Right renal cortex interstitium (tissue), 3 donors: ENCODE data around the gene PPFIBP1. TPM values are rescaled to one million over a fixed set of nuclear protein-coding genes. Genes with fewer than 3 reads are reported as not detected.
"Not testable (repeated sequence)": the region's sequence is repeated elsewhere in the genome, so short reads cannot be mapped to it uniquely, and the experiment has no call there.

Source experiments
- DNase-seq, 3 donors: peaks; one replicate each; pipeline ENCODE4 v3.0.0-alpha.2; 2013; ENCODE audit warnings: low read depth in 3 of 3, low spot score in 2 of 3
- polyA plus RNA-seq, 3 donors: library from polyadenylated mRNA; unstranded; fragments of 120-200 nt; gene quantifications; one replicate each; pipeline ENCODE4 v1.2.1, GENCODE V29; 2013; ENCODE audit not compliant: insufficient read length in 3 of 3

Gene PPFIBP1
- polyA plus RNA-seq, 3 donors, result 66.9 to 90.8 (median 84.2) TPM

- no peak for DNase-seq
Measured at GRCh38 chr12:27555925-27556778, 32.1 kb downstream of the PPFIBP1 start.

GRCh38 chr12:27560126-27560525 is 36.1 kb downstream of the PPFIBP1 start:
- no peak for DNase-seq

GRCh38 chr12:27561535-27562350 is 37.7 kb downstream of the PPFIBP1 start:
- no peak for DNase-seq

- DNase-seq, result no peak
Measured at GRCh38 chr12:27564612-27565213, 40.7 kb downstream of the PPFIBP1 start.

GRCh38 chr12:27566159-27566558 is 42.2 kb downstream of the PPFIBP1 start:
- no peak for DNase-seq

GRCh38 chr12:27566626-27567025 is 42.6 kb downstream of the PPFIBP1 start:
- DNase-seq, result no peak

GRCh38 chr12:27571463-27571862 is 47.5 kb downstream of the PPFIBP1 start:
- DNase-seq, result no peak

GRCh38 chr12:27572486-27573255 is 48.7 kb downstream of the PPFIBP1 start:
- DNase-seq, result no peak

- no peak for DNase-seq
Measured at GRCh38 chr12:27573972-27574371, 50.0 kb downstream of the PPFIBP1 start.

GRCh38 chr12:27575090-27575761 is 51.2 kb downstream of the PPFIBP1 start:
- DNase-seq, result no peak

GRCh38 chr12:27575762-27576118 is 51.7 kb downstream of the PPFIBP1 start:
- DNase-seq, result no peak

GRCh38 chr12:27576667-27577347 is 52.8 kb downstream of the PPFIBP1 start:
- no peak for DNase-seq

GRCh38 chr12:27577688-27578087 is 53.7 kb downstream of the PPFIBP1 start:
- DNase-seq, result no peak

GRCh38 chr12:27578689-27579372 is 54.8 kb downstream of the PPFIBP1 start:
- no peak for DNase-seq

GRCh38 chr12:27580561-27581330 is 56.7 kb downstream of the PPFIBP1 start:
- no peak for DNase-seq

GRCh38 chr12:27581331-27581671 is 57.3 kb downstream of the PPFIBP1 start:
- DNase-seq, result not testable (repeated sequence)

- not testable (repeated sequence) for DNase-seq
Measured at GRCh38 chr12:27581833-27582232, 57.8 kb downstream of the PPFIBP1 start.

- not testable (repeated sequence) for DNase-seq
Measured at GRCh38 chr12:27582445-27582844, 58.4 kb downstream of the PPFIBP1 start.
